Common myeloid progenitor, CD34-positive (primary cell): Measurements from ENCODE around the gene SNX7. TPM values are rescaled to one million over a fixed set of nuclear protein-coding genes. Genes with fewer than 3 reads are reported as not detected.

Experiments
- CTCF ChIA-PET: fragments of 350-600 bp; sonication (Branson Sonifier 250); formaldehyde crosslinking; loops from one replicate; lab custom pipeline; 2021; ENCODE audit warnings: antibody characterized with exemption; lab: Charles Lee
- POLR2A ChIA-PET: fragments of 350-600 bp; sonication (Branson Sonifier 250); formaldehyde crosslinking; loops from one replicate; lab custom pipeline; 2021; ENCODE audit warnings: antibody characterized with exemption; lab: Charles Lee
- DNase-seq, 3 donors: peaks; one replicate each; pipeline versions ENCODE4 v3.0.0 to v3.0.0-alpha.2; 2013
- H3K27ac ChIP-seq, 2 experiments: 1 replicate in 1 of 2; 2 replicates in 1 of 2; pipeline ENCODE4 v1.7.0; 2013; ENCODE audit warnings: inconsistent platforms in 2 of 2, low read length in 2 of 2, mild to moderate bottlenecking in 2 of 2, low read depth in 1 of 2, moderate library complexity in 1 of 2; ENCODE audit not compliant: severe bottlenecking in 2 of 2, insufficient read depth in 1 of 2, poor library complexity in 1 of 2
- H3K27me3 ChIP-seq, 5 experiments: replicated peaks in 2 of 5; 1 replicate in 3 of 5; 2 replicates in 2 of 5; pipeline versions ENCODE4 v1.6.1 to v1.7.0; 2013; ENCODE audit warnings: low read length in 4 of 5, mild to moderate bottlenecking in 2 of 5, moderate library complexity in 2 of 5, inconsistent platforms in 1 of 5; ENCODE audit not compliant: insufficient read depth in 5 of 5, control insufficient read depth in 4 of 5
- H3K36me3 ChIP-seq, 4 experiments: 1 replicate in 2 of 4; 2 replicates in 2 of 4; pipeline versions ENCODE4 v1.6.1 to v1.7.0; 2013; ENCODE audit warnings: low read length in 3 of 4, control low read depth in 1 of 4, mild to moderate bottlenecking in 1 of 4; ENCODE audit not compliant: control insufficient read depth in 4 of 4, insufficient read depth in 4 of 4
- H3K4me1 ChIP-seq, 4 experiments: 1 replicate in 3 of 4; 2 replicates in 1 of 4; pipeline versions ENCODE4 v1.6.1 to v1.7.1; 2013; ENCODE audit warnings: low read length in 3 of 4, mild to moderate bottlenecking in 3 of 4, control low read depth in 1 of 4, inconsistent platforms in 1 of 4, moderate library complexity in 1 of 4; ENCODE audit not compliant: control insufficient read depth in 4 of 4, insufficient read depth in 4 of 4; ENCODE audit errors: control extremely low read depth in 1 of 4
- H3K4me3 ChIP-seq, 7 experiments: 1 replicate in 4 of 7; 2 replicates in 3 of 7; pipeline versions ENCODE4 v1.5.1 to v1.7.0; 2013; ENCODE audit warnings: mild to moderate bottlenecking in 7 of 7, low read length in 6 of 7, moderate library complexity in 6 of 7, inconsistent platforms in 2 of 7, low read depth in 2 of 7, control low read depth in 1 of 7; ENCODE audit not compliant: insufficient read depth in 4 of 7, control insufficient read depth in 1 of 7; ENCODE audit errors: extremely low read depth in 1 of 7
- H3K9me3 ChIP-seq, 5 experiments: 1 replicate in 4 of 5; 2 replicates in 1 of 5; pipeline versions ENCODE4 v1.6.1 to v1.7.1; 2013; ENCODE audit warnings: low read length in 4 of 5, mild to moderate bottlenecking in 2 of 5, inconsistent platforms in 1 of 5, low read depth in 1 of 5, moderate library complexity in 1 of 5; ENCODE audit not compliant: control insufficient read depth in 4 of 5, insufficient read depth in 2 of 5; ENCODE audit errors: control extremely low read depth in 1 of 5
- WGBS: methylation state at CpG from one replicate; pipeline ENCODE4 v1.1.5; 2013; ENCODE audit not compliant: insufficient coverage; 5-methylcytosine and 5-hydroxymethylcytosine counted together
- polyA plus RNA-seq: library from polyadenylated mRNA; unstranded; fragments of 120-200 nt; gene quantifications from one replicate; pipeline ENCODE4 v1.2.1, GENCODE V29; 2013

Gene SNX7, protein sequence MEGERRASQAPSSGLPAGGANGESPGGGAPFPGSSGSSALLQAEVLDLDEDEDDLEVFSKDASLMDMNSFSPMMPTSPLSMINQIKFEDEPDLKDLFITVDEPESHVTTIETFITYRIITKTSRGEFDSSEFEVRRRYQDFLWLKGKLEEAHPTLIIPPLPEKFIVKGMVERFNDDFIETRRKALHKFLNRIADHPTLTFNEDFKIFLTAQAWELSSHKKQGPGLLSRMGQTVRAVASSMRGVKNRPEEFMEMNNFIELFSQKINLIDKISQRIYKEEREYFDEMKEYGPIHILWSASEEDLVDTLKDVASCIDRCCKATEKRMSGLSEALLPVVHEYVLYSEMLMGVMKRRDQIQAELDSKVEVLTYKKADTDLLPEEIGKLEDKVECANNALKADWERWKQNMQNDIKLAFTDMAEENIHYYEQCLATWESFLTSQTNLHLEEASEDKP
- polyA plus RNA-seq = 2.1 TPM

DNA sequence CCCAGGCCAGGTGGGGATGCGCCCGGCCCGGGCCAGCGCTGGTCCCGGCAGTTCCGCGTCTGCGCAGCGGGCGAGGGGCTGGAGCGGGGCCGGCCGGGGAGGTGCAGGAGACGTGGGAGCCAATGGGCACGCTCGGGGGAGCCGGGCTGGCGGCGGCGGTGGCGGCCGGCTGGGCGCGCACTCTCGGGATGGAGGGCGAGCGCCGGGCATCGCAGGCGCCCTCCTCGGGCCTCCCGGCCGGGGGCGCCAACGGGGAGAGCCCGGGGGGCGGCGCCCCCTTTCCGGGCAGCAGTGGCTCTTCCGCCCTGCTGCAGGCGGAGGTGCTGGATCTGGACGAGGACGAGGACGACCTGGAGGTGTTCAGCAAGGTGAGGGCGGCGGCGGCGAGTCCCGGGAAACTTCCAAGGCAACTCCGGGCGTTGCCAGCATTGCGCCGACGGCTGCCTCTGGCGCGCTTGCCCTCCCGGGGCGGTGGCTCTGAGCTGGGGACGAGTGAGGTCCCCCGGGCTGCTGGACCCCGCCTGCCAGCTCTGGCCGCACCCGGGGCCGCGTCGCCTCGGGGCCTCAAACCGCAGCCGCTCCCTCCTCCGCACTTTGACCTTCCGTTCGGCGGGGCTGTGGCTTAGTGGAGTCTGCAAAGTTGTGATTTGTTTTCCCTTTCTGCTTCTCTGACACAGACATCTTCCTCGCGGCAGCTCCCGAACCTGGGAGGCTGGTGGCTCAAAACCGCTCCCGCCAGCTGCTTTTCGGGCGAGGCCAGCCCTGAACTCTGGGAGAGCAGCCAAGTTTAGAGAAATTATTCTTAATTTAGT, at the start of gene SNX7:
Gene SNX7 (plus strand): TSS at position 178 of the 812 bp plus-strand sequence. CDS start 11 bp downstream, at position 189.
- peak; percentile 21 to 74 (median 57) for DNase-seq
- Histone ChIP-seq H3K4me1 (peaks cover 9 to 16% (median 11%) of the 10 kb centered on the region in 4 experiments), H3K4me3 (peak within 1 kb of the TSS; percentile 49 to 87 (median 73)), H3K36me3 (no peaks in the 10 kb centered on the region), H3K27me3 (peaks cover 2 to 16% (median 7%) of the 10 kb centered on the region in 5 experiments), H3K9me3 (no peaks in the 10 kb centered on the region), H3K27ac (no peak within 1 kb of the TSS)
- CTCF ChIA-PET = no interaction called here
- POLR2A ChIA-PET = no interaction called here
- 0% methylated on average over 76 of the region's 80 CpGs for WGBS

DNA sequence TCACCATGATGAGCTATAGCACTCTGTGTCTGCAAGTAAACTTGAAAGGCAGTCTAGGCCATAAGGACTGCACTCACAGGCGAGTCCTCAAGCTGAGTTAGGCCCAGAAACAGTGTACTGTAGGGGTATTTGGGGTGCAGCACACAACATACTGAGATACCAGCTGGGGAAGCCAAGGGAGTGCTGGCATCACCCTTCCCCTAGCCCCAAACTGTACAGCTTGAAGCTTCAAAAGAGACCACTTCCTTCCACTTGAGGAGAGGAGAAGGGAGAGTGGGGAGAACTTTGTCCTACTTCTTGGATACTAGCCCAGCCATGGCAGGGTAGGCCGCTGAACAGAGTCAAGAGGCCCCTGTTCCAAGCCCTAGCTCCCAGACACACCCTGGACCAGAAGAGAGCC, 24.2 kb upstream of the SNX7 start:
- Histone ChIP-seq H3K27me3 (no peaks in the 10 kb centered on the region), H3K27ac (no peak overlapping the region), H3K4me1 (no peaks in the 10 kb centered on the region), H3K36me3 (no peaks in the 10 kb centered on the region), H3K4me3 (no peak overlapping the region), H3K9me3 (peaks cover 0 to 6% (median 0%) of the 10 kb centered on the region in 5 experiments)
- 100% methylated on average over 2 of the region's 2 CpGs for WGBS
- no peak for DNase-seq
- ChIA-PET CTCF (no interaction called here), POLR2A (no interaction called here)

DNA sequence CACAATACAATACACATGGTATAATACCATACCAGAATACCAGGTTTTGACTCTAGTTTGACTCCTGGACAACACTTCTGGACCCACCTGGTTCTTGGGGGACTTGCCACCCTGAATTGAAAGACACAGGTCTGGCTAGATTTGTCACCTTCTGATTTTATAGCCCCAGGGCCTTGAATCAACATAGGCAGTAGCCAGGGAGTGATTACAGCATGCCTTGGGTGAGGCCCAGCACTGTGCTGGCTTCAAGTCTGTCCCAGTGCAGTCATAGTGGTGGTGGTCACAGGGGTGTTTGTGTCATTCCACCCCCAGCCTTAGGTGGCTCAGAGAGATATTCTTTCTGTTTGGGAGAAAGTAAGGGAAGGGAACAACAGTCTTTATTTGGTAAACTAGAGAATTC, 23.3 kb upstream of the SNX7 start:
- H3K9me3 ChIP-seq = peaks cover 0 to 6% (median 0%) of the 10 kb centered on the region in 5 experiments
- no peaks in the 10 kb centered on the region for H3K36me3 ChIP-seq
- H3K4me3 ChIP-seq = no peak overlapping the region
- POLR2A ChIA-PET = no interaction called here
- H3K27me3 ChIP-seq = no peaks in the 10 kb centered on the region
- no peaks in the 10 kb centered on the region for H3K4me1 ChIP-seq
- no peak for DNase-seq
- CTCF ChIA-PET = no interaction called here
- no peak overlapping the region for H3K27ac ChIP-seq

DNA sequence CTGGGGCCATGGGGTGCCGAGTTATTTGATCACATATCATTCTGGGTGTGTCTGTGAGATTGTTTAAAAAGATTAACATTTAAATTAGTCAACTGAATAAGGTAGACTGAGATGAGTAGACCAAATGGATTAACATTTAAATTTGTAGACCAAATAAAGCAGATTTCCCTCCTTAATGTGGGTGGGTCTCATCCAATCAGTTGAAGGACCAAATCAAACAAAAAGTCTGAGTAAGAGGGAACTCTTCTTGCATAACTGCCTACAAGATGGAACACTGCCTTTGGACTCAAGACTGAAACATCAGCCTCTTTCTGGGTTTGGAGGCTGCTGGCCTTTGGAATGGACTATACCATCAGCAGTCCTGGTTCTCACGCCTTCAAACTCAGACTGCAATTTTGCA, 17.0 kb upstream of the SNX7 start:
- Histone ChIP-seq H3K4me3 (no peak overlapping the region), H3K27me3 (no peaks in the 10 kb centered on the region), H3K27ac (no peak overlapping the region), H3K4me1 (no peaks in the 10 kb centered on the region), H3K36me3 (no peaks in the 10 kb centered on the region), H3K9me3 (peaks cover 0 to 6% (median 0%) of the 10 kb centered on the region in 5 experiments)
- WGBS = 80% methylated on average over 2 of the region's 2 CpGs
- CTCF ChIA-PET = no interaction called here
- POLR2A ChIA-PET = no interaction called here
- no peak for DNase-seq

DNA sequence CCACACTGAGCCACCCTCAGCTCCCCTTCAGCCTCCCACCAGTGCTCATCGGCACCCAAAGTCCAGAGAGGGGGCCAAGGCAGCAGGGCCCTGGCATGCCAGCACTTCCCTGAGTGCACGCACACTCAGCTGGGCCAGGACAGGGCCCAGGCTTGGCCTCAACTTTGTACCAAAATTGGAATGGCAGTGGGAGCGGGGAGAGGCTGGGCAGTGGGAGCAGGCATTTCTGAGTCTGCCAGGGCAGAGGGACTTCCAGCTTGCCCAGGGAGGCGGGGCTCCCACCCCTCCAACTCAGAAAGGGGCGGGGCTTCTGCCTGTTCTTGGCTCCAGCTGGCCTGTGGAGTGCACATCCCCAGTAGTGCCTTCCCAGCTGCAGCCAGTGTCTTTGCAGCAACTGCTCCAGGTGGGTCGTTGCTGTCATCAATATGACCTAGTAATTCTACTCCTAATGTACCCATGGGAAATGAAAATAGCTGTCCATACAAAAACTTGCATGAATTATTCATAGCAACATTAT, 10.3 kb upstream of the SNX7 start:
- H3K36me3 ChIP-seq = no peaks in the 10 kb centered on the region
- peaks cover 0 to 2% (median 0%) of the 10 kb centered on the region in 5 experiments for H3K27me3 ChIP-seq
- ChIA-PET CTCF (interaction anchor here (0.7 kb wide), 1 partner anchor 17 kb away, joined by 4 read pairs; no protein-coding TSS in a partner anchor), POLR2A (no interaction called here)
- no peak for DNase-seq
- H3K4me1 ChIP-seq = no peaks in the 10 kb centered on the region
- H3K27ac ChIP-seq = no peak overlapping the region
- WGBS = 88% methylated on average over 5 of the region's 6 CpGs
- no peak overlapping the region for H3K4me3 ChIP-seq
- peaks cover 0 to 7% (median 0%) of the 10 kb centered on the region in 5 experiments for H3K9me3 ChIP-seq

DNA sequence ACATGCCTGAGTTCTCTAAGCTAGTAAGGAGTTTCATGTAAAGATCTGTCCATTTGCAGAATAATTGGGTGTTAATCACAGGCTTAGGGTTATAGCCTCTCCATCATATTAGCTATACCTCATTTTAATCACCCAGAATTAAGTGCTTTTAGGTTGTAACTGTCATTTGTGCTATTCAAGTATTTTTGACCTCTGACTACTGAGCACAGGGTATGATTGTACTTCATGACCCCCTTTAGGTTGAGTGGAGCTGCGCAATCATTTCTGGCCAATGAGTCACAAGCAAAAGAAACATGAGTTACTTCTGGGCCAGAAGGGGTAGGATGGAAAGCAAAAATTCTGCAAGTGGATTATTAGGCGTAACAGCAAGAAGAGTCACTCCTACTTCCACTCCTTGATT, 8.4 kb upstream of the SNX7 start:
- ChIA-PET POLR2A (no interaction called here), CTCF (no interaction called here)
- no peaks in the 10 kb centered on the region for H3K36me3 ChIP-seq
- no peak overlapping the region for H3K27ac ChIP-seq
- 100% methylated on average over 2 of the region's 2 CpGs for WGBS
- no peaks in the 10 kb centered on the region for H3K4me1 ChIP-seq
- peaks cover 0 to 7% (median 0%) of the 10 kb centered on the region in 5 experiments for H3K9me3 ChIP-seq
- H3K27me3 ChIP-seq = peaks cover 0 to 4% (median 0%) of the 10 kb centered on the region in 5 experiments
- H3K4me3 ChIP-seq = no peak overlapping the region
- DNase-seq = no peak
